HG02763 (cell line): ENCODE results near the gene KANK2.
"Not testable (repeated sequence)": the region's sequence is repeated elsewhere in the genome, so short reads cannot be mapped to it uniquely, and the experiment has no call there.

ENCODE experiments used
- ATAC-seq: cut with Tn5 transposase; IDR thresholded peaks from one replicate; pipeline ENCODE4 v1.9.1; 2021; ENCODE audit warnings: mild to moderate bottlenecking, moderate library complexity; ENCODE audit not compliant: unreplicated experiment

KANK2 gene

DNA sequence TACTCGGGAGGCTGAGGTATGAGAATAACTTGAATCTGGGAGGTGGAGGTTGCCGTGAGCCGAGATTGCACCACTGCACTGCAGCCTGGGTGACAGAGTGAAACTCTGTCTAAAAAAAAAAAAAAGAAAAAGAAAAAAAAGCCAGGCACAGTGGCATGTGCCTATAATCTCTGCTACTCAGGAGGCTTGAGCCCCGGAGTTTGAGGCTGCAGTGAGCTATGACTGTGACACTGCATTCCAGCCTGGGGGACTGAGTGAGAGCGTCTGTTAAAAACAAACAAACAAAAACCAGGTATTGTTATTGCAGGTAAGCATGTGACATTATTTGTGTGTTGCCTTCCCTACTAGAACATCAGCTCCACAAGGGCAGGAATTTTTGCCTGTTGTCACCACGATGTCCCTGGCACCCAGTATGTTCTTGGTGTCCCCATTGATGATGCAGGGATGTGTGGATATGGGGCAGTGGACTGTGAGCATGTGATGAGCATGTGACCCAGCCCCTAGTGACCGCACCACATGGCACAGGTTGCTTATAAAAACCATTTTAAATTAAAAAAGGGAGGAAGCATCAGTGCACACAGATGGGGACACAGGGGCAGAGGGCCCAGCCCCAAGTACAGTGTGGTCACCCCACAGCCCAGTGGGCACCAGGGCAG lies 1.6 kb upstream of the KANK2 start:
- no peak for ATAC-seq

DNA sequence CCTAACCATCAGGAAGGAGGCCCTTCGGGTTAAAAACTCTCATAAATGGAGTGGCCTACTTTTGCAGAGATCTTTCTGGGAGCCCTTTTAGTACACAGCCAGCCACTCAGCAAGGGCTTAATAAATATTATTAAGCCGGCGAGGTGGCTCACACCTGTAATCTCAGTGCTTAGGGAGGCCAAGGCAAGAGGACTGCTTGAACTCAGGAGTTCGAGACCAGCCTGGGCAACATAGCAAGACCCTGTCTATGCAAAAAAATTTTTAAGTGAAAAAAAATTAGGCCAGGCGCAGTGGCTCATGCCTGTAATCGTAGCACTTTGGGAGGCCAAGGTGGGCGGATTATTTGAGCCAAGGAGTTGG lies 810 bp upstream of the KANK2 start:
- no peak for ATAC-seq

GRCh38 chr19:11196406-11197287 lies 698 bp downstream of the KANK2 start:
- ATAC-seq: no peak

GRCh38 chr19:11195681-11196080 lies 1.7 kb downstream of the KANK2 start:
- ATAC-seq: no peak

DNA sequence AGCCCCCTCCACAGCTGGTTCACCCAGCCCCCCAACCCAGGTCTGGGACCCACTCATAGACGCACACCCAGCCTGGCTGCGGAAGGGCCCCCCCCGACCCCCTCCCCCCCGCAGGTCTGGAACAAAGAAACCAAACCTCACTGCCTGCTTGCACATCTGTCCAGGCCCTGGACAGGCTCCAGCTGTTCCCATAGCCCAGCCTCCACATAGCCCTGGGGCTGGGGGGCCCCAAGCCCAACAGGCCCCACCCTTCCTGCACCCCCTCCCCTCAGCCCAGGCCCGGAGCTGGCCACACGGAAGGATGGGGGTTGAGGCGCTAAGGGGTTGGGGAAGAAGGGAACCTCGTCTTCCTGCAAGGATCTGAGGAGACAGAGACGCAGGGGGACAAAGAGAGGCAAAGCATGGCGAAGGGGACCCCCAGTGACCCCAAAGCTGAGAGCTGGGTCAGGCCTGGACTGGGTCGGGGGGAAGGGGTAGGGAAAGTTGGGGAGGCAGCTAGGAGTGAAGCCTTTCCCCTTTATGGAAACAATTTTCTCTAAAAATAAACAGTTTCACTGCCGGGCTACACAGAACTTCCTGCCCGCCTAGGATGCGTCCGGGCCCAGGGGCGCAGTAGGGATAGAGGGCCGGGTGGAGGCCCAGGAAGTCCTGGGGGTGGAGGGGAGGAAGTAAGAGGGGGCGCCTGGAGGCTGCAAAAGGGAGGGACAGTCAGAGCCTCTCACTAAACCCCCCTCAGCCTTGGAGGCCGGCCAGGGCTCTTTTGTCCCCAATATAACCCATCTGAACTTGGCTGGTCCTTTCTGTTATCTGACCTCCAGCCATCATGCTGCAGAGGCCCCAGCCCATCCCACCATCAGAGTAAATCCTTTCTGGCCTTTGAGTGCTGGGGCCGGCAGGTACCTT lies 2.4 kb downstream of the KANK2 start:
- ATAC-seq: no peak

DNA sequence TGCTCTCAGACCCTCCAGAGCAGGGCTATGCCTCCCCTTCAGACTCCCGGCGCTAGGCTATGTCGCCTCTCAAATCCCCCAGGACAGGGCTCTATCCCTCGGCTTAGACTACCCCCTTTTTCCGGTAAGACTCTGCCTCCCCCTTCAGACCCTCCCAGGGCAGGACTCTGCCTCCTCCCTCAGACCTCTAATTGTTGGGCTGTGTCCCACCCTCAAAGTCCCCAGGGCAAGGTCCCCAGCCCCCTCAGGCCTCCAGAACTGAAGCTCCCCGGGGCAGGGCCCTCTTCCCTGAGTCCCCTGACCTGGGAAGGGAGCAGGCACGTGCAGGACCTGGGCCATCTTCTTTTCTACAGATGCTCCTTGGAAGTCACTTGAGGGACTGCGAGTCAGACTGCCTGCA lies 3.2 kb downstream of the KANK2 start:
- ATAC-seq: no peak

- ATAC-seq: no peak
Measured at GRCh38 chr19:11192957-11193939, 4.1 kb downstream of the KANK2 start.

DNA sequence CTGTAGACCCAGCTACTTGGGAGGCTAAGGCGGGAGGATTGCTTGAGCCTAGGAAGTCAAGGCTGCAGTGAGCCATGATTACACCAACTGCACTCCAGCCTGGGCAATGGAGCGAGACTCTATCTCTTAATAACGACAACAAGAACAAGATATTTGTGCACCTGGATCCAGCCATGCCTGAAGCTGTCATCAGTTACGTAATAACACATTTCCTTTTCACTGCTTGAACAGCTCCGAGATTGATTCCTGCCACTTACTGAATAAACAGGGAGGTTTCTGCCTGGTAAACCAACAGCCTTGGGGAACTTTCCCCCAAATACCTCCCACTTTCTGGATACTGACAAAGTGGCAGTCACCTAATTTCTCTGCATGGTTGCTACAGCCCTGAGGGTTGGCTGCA lies 5.4 kb downstream of the KANK2 start:
- ATAC-seq: no peak

DNA sequence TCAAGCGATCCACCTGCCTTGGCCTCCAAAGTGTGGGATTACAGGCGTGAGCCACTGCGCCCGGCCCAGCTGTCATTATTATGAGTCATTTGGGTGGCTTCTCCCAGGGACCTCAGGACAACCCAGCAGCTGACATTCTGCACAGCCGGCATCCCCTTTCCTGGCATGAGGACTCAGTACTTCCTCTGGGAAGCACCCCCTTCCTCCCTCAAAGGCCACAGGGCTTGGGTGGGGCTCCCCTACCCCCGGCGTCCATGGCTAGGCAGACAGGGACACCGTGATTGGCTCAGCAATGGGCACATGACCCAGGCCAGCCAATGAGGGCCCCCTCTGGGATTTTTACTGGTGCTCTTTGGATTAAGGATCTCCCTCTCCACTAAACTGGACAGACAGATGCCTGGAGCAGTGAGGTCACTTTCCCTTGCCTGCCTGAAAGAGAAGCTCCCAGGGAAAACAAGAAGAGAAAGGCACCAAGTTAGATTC lies 6.0 kb downstream of the KANK2 start:
- no peak for ATAC-seq

- ATAC-seq: no peak
Measured at GRCh38 chr19:11190501-11190900, 6.8 kb downstream of the KANK2 start.

DNA sequence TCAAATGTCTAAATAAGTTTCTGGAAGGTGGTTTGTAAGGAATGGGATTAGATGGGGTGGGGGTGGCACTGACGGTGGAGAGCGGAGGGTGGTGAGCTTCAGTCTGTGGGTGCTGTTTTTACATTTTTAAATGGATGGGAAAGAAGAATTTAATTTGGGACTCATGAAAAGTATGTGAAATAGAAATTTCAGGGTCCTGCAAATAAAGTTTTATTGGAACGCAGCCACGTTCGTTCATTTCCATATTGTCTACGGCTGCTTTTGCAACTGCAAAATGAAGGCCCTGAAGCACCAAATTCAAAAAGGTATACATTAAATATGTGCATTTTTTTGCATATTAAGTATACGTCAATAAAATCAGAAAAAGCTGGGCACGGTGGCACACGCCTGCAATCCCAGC lies 9.9 kb downstream of the KANK2 start:
- ATAC-seq: no peak

GRCh38 chr19:11182994-11183393 lies 14.4 kb downstream of the KANK2 start:
- ATAC-seq: no peak

- ATAC-seq: no peak
Measured at GRCh38 chr19:11181488-11181887, 15.9 kb downstream of the KANK2 start.

DNA sequence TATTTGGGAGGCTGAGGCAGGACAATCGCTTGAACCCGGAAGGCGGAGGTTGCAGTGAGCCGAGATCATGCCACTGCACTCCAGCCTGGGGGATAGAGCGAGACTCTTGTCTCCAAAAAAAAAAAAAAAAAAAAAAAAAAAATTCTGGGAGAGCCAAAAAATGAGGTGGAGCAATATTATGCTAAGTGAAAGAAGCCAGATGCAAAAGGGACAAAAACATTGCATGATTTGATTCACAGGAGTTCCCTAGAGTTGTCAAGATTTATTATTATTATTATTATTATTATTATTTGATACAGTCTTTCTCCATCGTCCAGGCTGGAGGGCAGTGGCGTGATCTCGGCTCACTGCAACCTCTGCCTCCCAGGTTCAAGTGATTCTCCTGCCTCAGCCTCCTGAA lies 16.4 kb downstream of the KANK2 start:
- ATAC-seq: not testable (repeated sequence)

DNA sequence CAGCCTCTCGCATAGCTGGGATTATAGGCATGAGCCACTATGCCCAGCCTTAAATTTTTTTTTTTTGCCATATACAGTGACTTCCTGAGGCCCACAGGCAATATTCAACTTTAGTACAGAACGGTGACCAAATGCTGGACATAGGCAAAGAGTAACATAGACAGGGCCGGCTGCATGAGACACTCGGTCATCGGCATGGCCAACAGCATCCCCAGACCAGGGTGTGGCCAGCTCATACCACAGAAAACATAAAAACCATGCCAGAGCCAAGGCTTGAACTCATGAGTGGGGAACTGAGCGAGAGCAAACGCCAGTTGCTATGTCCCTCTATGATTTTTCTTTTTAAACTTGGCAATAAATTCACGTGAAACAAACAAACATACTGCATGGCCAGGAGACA lies 17.0 kb downstream of the KANK2 start:
- ATAC-seq: no peak

DNA sequence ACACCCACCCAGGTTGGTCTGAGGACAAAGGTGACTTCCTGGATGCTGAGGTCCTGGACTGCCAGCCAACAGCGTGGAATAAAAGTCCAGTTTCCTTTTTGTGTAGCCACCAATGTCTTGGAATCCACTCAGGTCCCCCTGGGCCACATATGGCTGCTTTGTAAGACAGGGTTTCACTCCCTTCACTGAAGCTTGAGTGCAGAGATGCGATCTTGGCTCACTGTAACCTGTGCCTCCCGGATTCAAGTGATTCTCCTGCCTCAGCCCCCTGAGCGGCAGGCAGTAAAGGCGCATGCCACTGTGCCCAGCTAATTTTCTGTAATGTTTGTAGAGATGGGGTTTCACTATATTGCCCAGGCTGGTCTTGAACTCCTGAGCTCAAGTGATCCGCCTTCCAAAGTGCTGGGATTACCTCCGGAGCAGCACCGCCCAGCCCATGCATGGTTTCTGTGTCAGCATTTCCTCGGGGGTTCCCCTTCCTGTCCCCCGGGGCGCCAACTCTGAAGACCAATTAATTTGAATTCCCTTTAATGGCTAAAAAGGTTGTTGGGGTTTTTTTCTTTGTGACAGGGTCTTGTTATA lies 17.5 kb downstream of the KANK2 start:
- no peak for ATAC-seq

- not testable (repeated sequence) for ATAC-seq
Measured at GRCh38 chr19:11179145-11179465, 18.2 kb downstream of the KANK2 start.

DNA sequence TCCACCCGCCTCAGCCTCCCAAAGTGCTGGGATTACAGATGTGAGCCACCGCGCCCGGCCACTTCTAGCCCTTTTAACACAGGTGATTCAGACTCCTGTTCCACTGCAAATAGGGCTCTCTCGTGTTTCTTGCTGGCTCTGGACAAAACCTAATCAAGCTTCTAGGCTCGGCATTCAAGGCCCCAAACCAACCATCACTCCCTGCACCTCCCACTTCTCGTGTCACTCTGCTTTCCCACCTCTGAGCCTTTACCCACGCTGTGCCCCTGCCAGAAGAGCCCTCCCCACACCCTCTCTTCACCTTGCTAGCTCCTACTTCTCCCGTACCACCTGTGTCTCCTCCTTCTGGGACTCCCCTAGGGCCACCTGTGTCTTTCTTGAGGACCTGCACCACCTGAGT lies 19.8 kb downstream of the KANK2 start:
- ATAC-seq: no peak

DNA sequence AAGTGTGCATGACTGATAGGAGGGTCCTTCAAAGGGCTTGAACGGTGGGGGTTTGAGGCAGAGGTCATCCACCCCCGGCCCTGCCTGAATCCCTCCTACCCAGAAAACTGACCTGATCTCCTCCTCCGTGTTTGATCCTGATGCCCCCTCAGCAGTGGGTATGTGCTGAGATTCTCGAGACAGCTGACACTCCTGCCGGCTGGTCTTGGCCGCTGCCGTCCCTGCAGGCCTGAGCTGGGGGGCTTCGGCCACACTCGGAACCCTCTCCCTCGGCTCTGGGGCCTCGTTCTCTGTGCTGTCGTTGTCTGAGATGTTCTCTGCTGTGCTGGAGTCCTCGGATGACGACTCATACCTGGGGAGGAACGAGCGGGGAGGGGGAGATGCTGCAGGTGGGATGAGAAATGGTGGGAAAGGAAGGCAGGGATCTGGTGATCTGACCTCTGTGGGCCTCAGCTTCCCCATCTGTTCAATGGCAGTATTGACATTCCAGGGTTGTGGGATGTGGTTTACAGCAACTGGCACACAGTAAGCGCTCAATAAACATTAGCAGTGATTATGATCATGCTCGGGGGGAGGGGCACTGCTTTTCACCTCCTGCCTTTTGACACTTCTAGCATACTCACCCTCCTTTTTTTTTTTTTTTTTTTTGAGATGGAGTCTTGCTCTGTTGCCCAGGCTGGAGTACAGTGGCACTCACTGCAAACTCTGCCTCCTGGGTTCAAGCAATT lies 20.7 kb downstream of the KANK2 start:
- ATAC-seq: no peak
